SK-N-SH (cell line): ENCODE measurements around the gene ABCC11.

Experiments used
- ELF1 ChIP-seq: IDR thresholded peaks from 2 replicates; pipeline ENCODE4 v1.4.0; 2012
- EZH2phosphoT487 ChIP-seq: fragments of 200-600 bp; sonication (generic); IDR thresholded peaks from 2 replicates; pipeline ENCODE4 v1.6.1; 2017; ENCODE audit warnings: low read depth, mixed run types, mild to moderate bottlenecking, antibody characterized with exemption, moderate library complexity, borderline replicate concordance
- FOXM1 ChIP-seq: IDR thresholded peaks from 2 replicates; pipeline ENCODE4 v1.4.0; 2012; ENCODE audit warnings: low read depth, mild to moderate bottlenecking
- POLR2AphosphoS5 ChIP-seq: IDR thresholded peaks from 2 replicates; pipeline ENCODE4 v1.6.1; 2012; ENCODE audit warnings: low read depth, low read length
- RXRA ChIP-seq: IDR thresholded peaks from 2 replicates; pipeline ENCODE4 v1.4.0; 2012; ENCODE audit warnings: low read depth, mild to moderate bottlenecking, borderline replicate concordance
- SIN3A ChIP-seq: IDR thresholded peaks from 2 replicates; pipeline ENCODE4 v1.6.1; 2012; ENCODE audit warnings: low read depth, mild to moderate bottlenecking, low read length, moderate library complexity, borderline replicate concordance
- TCF12 ChIP-seq: IDR thresholded peaks from 2 replicates; pipeline ENCODE4 v1.4.0; 2012
- YY1 ChIP-seq: IDR thresholded peaks from 2 replicates; pipeline ENCODE4 v1.4.0; 2012; ENCODE audit warnings: low read depth, mild to moderate bottlenecking
- TF ChIP-seq, protein P1 (sequence below): IDR thresholded peaks from 2 replicates; pipeline ENCODE4 v1.6.1; 2012; ENCODE audit warnings: mild to moderate bottlenecking, low read depth, low read length, moderate library complexity
- TF ChIP-seq, protein P2 (sequence below): fragments of 200-600 bp; sonication (generic); IDR thresholded peaks from 2 replicates; pipeline ENCODE4 v1.6.1; 2017; ENCODE audit warnings: antibody characterized with exemption, mild to moderate bottlenecking, moderate library complexity

- TF ChIP-seq SIN3A: no peak
- no peak for TF ChIP-seq ELF1
- TF ChIP-seq EZH2phosphoT487: no peak
- TF ChIP-seq, protein P1, sequence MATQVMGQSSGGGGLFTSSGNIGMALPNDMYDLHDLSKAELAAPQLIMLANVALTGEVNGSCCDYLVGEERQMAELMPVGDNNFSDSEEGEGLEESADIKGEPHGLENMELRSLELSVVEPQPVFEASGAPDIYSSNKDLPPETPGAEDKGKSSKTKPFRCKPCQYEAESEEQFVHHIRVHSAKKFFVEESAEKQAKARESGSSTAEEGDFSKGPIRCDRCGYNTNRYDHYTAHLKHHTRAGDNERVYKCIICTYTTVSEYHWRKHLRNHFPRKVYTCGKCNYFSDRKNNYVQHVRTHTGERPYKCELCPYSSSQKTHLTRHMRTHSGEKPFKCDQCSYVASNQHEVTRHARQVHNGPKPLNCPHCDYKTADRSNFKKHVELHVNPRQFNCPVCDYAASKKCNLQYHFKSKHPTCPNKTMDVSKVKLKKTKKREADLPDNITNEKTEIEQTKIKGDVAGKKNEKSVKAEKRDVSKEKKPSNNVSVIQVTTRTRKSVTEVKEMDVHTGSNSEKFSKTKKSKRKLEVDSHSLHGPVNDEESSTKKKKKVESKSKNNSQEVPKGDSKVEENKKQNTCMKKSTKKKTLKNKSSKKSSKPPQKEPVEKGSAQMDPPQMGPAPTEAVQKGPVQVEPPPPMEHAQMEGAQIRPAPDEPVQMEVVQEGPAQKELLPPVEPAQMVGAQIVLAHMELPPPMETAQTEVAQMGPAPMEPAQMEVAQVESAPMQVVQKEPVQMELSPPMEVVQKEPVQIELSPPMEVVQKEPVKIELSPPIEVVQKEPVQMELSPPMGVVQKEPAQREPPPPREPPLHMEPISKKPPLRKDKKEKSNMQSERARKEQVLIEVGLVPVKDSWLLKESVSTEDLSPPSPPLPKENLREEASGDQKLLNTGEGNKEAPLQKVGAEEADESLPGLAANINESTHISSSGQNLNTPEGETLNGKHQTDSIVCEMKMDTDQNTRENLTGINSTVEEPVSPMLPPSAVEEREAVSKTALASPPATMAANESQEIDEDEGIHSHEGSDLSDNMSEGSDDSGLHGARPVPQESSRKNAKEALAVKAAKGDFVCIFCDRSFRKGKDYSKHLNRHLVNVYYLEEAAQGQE: no peak
- TF ChIP-seq FOXM1: no peak
- no peak for TF ChIP-seq TCF12
- no peak for TF ChIP-seq YY1
- no peak for TF ChIP-seq RXRA
- TF ChIP-seq, protein P2, sequence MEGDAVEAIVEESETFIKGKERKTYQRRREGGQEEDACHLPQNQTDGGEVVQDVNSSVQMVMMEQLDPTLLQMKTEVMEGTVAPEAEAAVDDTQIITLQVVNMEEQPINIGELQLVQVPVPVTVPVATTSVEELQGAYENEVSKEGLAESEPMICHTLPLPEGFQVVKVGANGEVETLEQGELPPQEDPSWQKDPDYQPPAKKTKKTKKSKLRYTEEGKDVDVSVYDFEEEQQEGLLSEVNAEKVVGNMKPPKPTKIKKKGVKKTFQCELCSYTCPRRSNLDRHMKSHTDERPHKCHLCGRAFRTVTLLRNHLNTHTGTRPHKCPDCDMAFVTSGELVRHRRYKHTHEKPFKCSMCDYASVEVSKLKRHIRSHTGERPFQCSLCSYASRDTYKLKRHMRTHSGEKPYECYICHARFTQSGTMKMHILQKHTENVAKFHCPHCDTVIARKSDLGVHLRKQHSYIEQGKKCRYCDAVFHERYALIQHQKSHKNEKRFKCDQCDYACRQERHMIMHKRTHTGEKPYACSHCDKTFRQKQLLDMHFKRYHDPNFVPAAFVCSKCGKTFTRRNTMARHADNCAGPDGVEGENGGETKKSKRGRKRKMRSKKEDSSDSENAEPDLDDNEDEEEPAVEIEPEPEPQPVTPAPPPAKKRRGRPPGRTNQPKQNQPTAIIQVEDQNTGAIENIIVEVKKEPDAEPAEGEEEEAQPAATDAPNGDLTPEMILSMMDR: no peak
- no peak for TF ChIP-seq POLR2AphosphoS5
These were observed 12.7 kb downstream of the ABCC11 start for GRCh38 chr16:48234630-48235029.
